ENCODE results near the gene LRFN3. TPM values are rescaled to one million over a fixed set of nuclear protein-coding genes. Genes with fewer than 3 reads are reported as not detected.

LRFN3 gene
- total RNA-seq, 1 experiment from 2014 or later: 10.2 TPM

DNA sequence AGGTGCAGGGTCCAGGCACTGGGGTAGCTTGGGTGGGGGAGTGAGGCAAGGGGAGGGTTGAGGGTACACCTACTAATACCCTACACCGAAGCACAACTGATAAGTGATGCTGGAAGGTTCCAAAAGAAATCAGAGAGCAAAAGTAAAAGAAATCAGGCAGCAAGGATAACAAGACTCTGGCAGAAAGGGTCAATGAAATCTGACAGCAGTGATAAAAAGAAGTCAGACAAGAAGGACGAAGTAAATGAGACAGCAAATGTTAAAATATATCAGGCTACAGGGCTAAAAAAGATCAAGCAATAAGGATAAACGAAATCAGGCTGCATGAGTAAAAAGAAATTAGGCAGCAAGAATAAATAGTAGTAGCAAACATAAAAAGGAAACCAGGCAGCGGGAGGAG lies 4.7 kb downstream of the LRFN3 start:
- POLR2A ChIA-PET: no interaction called here

GRCh38 chr19:35942235-35942634 lies 6.1 kb downstream of the LRFN3 start:
- Mint-ChIP-seq H3K27me3 (ENCODE audit: insufficient read depth, unreplicated experiment) (no peaks in the 10 kb centered on the region), H3K4me1 (ENCODE audit: low read depth, unreplicated experiment) (peaks cover 21% of the 10 kb centered on the region), H3K4me3 (ENCODE audit: unreplicated experiment) (no peak overlapping the region), H3K9me3 (ENCODE audit: unreplicated experiment) (no peaks in the 10 kb centered on the region), H3K27ac (ENCODE audit: unreplicated experiment) (no peak overlapping the region), H3K36me3 (ENCODE audit: insufficient read depth, unreplicated experiment) (peaks cover 6% of the 10 kb centered on the region)
- no peak overlapping the region for H3K4me3 ChIP-seq (ENCODE audit: low read depth, low read length)
- ChIA-PET POLR2A (no interaction called here), CTCF (no interaction called here)
- BruUV-seq (replicated peaks): no TSS peak
- H3K27me3 ChIP-seq (replicated peaks; ENCODE audit: control insufficient read depth, insufficient read depth, low read length): no peaks in the 10 kb centered on the region
- H3K36me3 ChIP-seq (ENCODE audit: control insufficient read depth, insufficient read depth, low read length): no peaks in the 10 kb centered on the region
- H3K4me1 ChIP-seq: peaks cover 7% of the 10 kb centered on the region
- DNase-seq: no peak
- H3K9me3 ChIP-seq: no peaks in the 10 kb centered on the region
- intact Hi-C loops (cut with micrococcal nuclease; ENCODE audit: unreplicated experiment): no loop called here
- TF ChIP-seq, protein P1, sequence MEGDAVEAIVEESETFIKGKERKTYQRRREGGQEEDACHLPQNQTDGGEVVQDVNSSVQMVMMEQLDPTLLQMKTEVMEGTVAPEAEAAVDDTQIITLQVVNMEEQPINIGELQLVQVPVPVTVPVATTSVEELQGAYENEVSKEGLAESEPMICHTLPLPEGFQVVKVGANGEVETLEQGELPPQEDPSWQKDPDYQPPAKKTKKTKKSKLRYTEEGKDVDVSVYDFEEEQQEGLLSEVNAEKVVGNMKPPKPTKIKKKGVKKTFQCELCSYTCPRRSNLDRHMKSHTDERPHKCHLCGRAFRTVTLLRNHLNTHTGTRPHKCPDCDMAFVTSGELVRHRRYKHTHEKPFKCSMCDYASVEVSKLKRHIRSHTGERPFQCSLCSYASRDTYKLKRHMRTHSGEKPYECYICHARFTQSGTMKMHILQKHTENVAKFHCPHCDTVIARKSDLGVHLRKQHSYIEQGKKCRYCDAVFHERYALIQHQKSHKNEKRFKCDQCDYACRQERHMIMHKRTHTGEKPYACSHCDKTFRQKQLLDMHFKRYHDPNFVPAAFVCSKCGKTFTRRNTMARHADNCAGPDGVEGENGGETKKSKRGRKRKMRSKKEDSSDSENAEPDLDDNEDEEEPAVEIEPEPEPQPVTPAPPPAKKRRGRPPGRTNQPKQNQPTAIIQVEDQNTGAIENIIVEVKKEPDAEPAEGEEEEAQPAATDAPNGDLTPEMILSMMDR (IDR thresholded peaks at IDR 0.05; ENCODE audit: insufficient read depth in 1 of 2, low read depth in 1 of 2, low read length in 1 of 2, severe bottlenecking in 1 of 2, unreplicated experiment in 1 of 2): no peak

More for the DNA sequence above, 4.7 kb downstream of the LRFN3 start:
- CTCF ChIA-PET: interaction anchor here (0.6 kb wide), 1 partner anchor 121 kb away, joined by 5 read pairs; no protein-coding TSS in a partner anchor
- Mint-ChIP-seq H3K36me3 (ENCODE audit: insufficient read depth, unreplicated experiment) (peaks cover 4% of the 10 kb centered on the region), H3K4me3 (ENCODE audit: unreplicated experiment) (no peak overlapping the region), H3K4me1 (ENCODE audit: low read depth, unreplicated experiment) (peaks cover 26% of the 10 kb centered on the region), H3K27me3 (ENCODE audit: insufficient read depth, unreplicated experiment) (no peaks in the 10 kb centered on the region), H3K9me3 (ENCODE audit: unreplicated experiment) (no peaks in the 10 kb centered on the region), H3K27ac (ENCODE audit: unreplicated experiment) (no peak overlapping the region)
- H3K4me3 ChIP-seq (ENCODE audit: low read depth, low read length): no peak overlapping the region
- no TSS peak for BruUV-seq (replicated peaks)
- H3K27me3 ChIP-seq (replicated peaks; ENCODE audit: control insufficient read depth, insufficient read depth, low read length): no peaks in the 10 kb centered on the region
- H3K4me1 ChIP-seq: peaks cover 14% of the 10 kb centered on the region
- H3K36me3 ChIP-seq (ENCODE audit: control insufficient read depth, insufficient read depth, low read length): no peaks in the 10 kb centered on the region
- H3K9me3 ChIP-seq: no peaks in the 10 kb centered on the region
- intact Hi-C loops (cut with micrococcal nuclease; ENCODE audit: unreplicated experiment): no loop called here
- TF ChIP-seq, protein P1 (IDR thresholded peaks at IDR 0.05; ENCODE audit: insufficient read depth in 1 of 2, low read depth in 1 of 2, low read length in 1 of 2, severe bottlenecking in 1 of 2, unreplicated experiment in 1 of 2): no peak
- no peak for DNase-seq

GRCh38 chr19:35943321-35944301 lies 7.4 kb downstream of the LRFN3 start:
- no TSS peak for BruUV-seq (replicated peaks)
- peaks cover 8% of the 10 kb centered on the region for H3K4me1 Mint-ChIP-seq (ENCODE audit: low read depth, unreplicated experiment)

More at GRCh38 chr19:35943321-35944301, 7.4 kb downstream of the LRFN3 start:
- Histone ChIP-seq H3K36me3 (ENCODE audit: control insufficient read depth, insufficient read depth, low read length) (no peaks in the 10 kb centered on the region), H3K9me3 (no peaks in the 10 kb centered on the region), H3K4me3 (ENCODE audit: low read depth, low read length) (no peak overlapping the region), H3K4me1 (no peaks in the 10 kb centered on the region), H3K27me3 (replicated peaks; ENCODE audit: control insufficient read depth, insufficient read depth, low read length) (no peaks in the 10 kb centered on the region)
- CTCF ChIA-PET: interaction anchor here (1.1 kb wide), 1 partner anchor 12 kb away, joined by 3 read pairs; no protein-coding TSS in a partner anchor
- TF ChIP-seq, protein P1 (IDR thresholded peaks at IDR 0.05; ENCODE audit: insufficient read depth in 1 of 2, low read depth in 1 of 2, low read length in 1 of 2, severe bottlenecking in 1 of 2, unreplicated experiment in 1 of 2): no peak
- POLR2A ChIA-PET: no interaction called here
- Mint-ChIP-seq H3K9me3 (ENCODE audit: unreplicated experiment) (no peaks in the 10 kb centered on the region), H3K27ac (ENCODE audit: unreplicated experiment) (no peak overlapping the region), H3K4me3 (ENCODE audit: unreplicated experiment) (no peak overlapping the region), H3K36me3 (ENCODE audit: insufficient read depth, unreplicated experiment) (peaks cover 15% of the 10 kb centered on the region), H3K27me3 (ENCODE audit: insufficient read depth, unreplicated experiment) (peaks cover 3% of the 10 kb centered on the region)
- intact Hi-C loops (cut with micrococcal nuclease; ENCODE audit: unreplicated experiment): no loop called here
- no peak for DNase-seq
